IPS-NIHi7 (cell line): ENCODE results near the gene INSYN2B.
A peak's percentile ranks its signal among the peaks of the same experiment; 100 is the strongest.

Experiments used
- DNase-seq: peaks from one replicate; pipeline ENCODE4 v3.0.0; 2012; ENCODE audit warnings: mixed read lengths; ENCODE audit errors: extremely low spot score

Gene INSYN2B

GRCh38 chr5:169980418-169981053 lies at the start of gene INSYN2B:
Gene INSYN2B (minus strand): TSS chr5:169980495. CDS start chr5:169883898, 96,597 bp downstream.
- peak; percentile 89 for DNase-seq

- DNase-seq = no peak
These were observed 47.8 kb upstream of the INSYN2B start for GRCh38 chr5:170028124-170028523.

- DNase-seq = no peak
These were observed 45.6 kb upstream of the INSYN2B start for GRCh38 chr5:170025853-170026252.

- no peak for DNase-seq
These were observed 41.2 kb upstream of the INSYN2B start for GRCh38 chr5:170021506-170021905.

- no peak for DNase-seq
These were observed 40.1 kb upstream of the INSYN2B start for GRCh38 chr5:170020423-170020822.

- no peak for DNase-seq
These were observed 32.3 kb upstream of the INSYN2B start for GRCh38 chr5:170012622-170013021.

- DNase-seq = no peak
These were observed 31.5 kb upstream of the INSYN2B start for GRCh38 chr5:170011751-170012150.

GRCh38 chr5:170010595-170010994 lies 30.3 kb upstream of the INSYN2B start:
- no peak for DNase-seq

- no peak for DNase-seq
These were observed 28.1 kb upstream of the INSYN2B start for GRCh38 chr5:170008376-170008775.

GRCh38 chr5:170006021-170006420 lies 25.7 kb upstream of the INSYN2B start:
- DNase-seq = no peak

GRCh38 chr5:170000155-170000554 lies 19.9 kb upstream of the INSYN2B start:
- DNase-seq = no peak

- DNase-seq = no peak
These were observed 19.3 kb upstream of the INSYN2B start for GRCh38 chr5:169999621-170000020.

GRCh38 chr5:169997798-169998197 lies 17.5 kb upstream of the INSYN2B start:
- no peak for DNase-seq

GRCh38 chr5:169993485-169993790 lies 13.1 kb upstream of the INSYN2B start:
- DNase-seq = no peak

GRCh38 chr5:169992789-169993484 lies 12.6 kb upstream of the INSYN2B start:
- DNase-seq = no peak

GRCh38 chr5:169991115-169991869 lies 11.0 kb upstream of the INSYN2B start:
- DNase-seq = no peak

- no peak for DNase-seq
These were observed 9.1 kb upstream of the INSYN2B start for GRCh38 chr5:169989365-169989764.

GRCh38 chr5:169988947-169989346 lies 8.7 kb upstream of the INSYN2B start:
- DNase-seq = no peak

- DNase-seq = no peak
These were observed 7.9 kb upstream of the INSYN2B start for GRCh38 chr5:169988206-169988605.

GRCh38 chr5:169979871-169980270 lies 424 bp downstream of the INSYN2B start:
- no peak for DNase-seq

GRCh38 chr5:169978714-169979113 lies 1.6 kb downstream of the INSYN2B start:
- DNase-seq = no peak

GRCh38 chr5:169974121-169974770 lies 6.0 kb downstream of the INSYN2B start:
- DNase-seq = no peak
